Femur (tissue), 1 donor: ENCODE results near the gene PTPRG.
"Not testable (repeated sequence)": the region's sequence is repeated elsewhere in the genome, so short reads cannot be mapped to it uniquely, and the experiment has no call there.

Source experiments
- DNase-seq: peaks from one replicate; pipeline ENCODE4 v3.0.0-alpha.2; 2017

PTPRG gene

DNA sequence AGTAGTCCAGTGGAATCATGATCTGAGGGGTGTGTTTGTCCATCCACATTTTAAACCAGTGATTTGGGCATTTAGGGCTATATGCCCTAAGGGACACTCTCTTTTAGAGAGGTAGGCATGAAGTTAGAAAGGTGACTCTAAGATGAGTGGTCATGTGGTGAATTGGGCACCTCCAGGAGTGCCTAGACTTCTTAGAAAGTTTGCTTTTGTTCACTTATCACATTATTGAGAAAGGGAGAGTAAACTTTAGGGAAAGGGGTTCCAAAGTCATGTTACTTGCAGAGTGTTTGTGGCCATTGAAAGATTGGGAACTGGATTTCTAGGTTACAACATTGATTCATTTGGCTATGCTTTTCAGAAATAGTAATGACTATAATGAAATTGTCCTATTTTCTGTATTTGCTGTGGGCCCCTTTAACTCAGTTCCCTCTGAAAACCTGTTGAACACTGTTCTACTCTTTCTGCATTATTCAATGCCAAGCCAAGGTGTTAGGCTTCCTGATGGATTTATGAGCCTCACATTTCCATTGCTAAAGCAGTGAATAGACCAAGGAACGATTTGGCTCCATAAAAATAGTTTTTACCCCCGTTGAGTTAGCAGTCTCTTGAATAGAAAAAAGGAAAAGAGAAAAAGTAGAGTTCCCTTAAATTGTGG, 169.3 kb downstream of the PTPRG start:
- DNase-seq: no peak

DNA sequence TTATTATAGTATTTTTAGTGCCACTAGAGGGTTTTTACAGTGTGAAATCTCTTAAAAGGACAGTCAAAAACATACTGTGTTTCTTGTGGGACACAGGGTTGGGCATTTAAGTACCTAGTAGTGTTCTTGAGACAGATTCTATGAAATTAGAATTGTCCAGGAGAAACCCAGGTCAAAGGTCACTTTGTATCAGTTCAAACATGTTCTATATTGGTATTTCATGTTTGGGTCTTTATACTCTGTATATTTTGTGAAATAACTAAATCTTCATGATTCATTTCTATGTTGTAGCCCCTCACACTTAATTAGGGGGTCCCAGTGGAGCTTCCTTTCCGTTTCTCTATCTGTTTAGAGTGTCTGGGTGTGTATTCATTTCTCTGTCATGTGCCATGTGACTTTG, 171.6 kb downstream of the PTPRG start:
- no peak for DNase-seq

DNA sequence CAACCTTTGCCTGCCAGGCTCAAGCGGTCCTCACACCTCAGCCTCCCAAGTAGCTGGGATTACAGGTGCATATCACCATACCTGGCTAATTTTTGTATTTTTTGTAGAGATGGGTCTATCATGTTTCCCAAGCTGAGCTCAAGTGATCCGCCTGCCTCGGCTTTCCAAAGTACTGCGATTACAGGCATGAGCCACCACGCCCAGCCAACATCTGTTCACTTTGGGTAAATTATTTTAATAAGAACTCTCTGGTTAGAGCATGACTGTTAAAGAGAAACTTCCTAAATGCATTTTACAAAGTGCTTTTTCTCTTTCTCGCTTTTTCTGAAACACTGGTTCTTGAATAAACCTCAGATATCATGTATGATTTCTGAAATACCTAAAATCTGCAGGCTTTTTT, 172.5 kb downstream of the PTPRG start:
- DNase-seq: no peak

DNA sequence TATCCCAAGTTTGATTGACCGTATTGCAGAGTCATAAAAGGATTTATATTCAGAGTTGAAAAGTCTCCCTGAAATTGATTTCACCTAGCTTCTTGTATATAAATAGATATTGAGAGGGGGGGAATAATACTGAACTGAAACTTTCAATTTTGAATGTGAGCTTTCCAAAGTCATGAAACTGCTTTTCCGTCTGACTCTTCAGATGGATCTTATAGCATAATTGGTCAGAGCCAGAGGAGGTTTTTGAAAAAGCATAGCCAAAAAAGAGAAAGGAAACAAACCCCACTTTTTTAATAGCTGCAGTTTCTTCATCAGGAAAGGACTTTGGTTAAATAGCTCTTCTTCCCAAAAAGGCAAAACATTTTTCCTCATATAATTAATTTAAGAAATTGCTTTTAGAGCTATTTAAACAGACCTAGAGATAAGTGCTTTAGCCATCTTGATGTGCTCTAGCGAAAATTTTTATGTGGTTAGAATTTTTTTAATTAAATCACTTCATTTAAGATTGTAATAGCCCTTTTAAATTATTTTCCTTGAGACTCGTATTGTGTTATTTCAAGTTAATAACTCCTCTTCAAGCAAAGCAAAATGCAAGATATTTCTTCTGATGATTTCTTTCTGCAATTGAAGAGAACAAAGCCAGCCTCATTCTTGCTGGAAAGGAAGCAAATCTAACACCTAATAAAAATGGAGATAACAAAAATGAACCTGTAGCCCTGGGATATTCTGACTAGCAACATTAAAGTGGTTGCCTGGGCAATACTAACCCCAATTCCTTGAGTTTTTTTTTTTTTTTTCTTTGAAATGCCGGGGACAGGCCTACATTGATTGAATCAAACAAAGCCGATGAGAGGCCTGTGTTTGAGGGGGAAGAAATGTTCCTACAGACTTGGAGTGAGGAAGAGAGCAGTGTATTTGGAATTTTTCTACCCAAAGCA, 173.6 kb downstream of the PTPRG start:
- DNase-seq: no peak

DNA sequence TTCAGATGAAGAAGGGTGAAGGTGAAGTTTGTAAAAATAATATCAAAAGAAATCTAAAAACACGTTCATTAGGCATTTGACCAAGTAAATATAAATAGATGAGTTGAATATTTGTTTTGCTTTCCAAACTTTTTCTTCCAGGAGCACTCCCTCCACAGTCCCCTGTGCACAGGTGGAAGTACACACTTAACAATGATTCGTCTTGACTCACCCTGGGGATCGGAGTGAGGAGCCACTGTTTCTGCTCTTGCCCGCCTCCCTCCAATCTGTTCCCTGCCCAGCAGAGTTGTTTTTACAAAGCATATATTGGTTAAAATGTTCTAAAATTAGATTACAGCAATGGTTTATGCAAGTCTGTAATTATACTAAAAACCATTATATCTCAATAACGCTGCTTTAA, 175.1 kb downstream of the PTPRG start:
- DNase-seq: no peak

DNA sequence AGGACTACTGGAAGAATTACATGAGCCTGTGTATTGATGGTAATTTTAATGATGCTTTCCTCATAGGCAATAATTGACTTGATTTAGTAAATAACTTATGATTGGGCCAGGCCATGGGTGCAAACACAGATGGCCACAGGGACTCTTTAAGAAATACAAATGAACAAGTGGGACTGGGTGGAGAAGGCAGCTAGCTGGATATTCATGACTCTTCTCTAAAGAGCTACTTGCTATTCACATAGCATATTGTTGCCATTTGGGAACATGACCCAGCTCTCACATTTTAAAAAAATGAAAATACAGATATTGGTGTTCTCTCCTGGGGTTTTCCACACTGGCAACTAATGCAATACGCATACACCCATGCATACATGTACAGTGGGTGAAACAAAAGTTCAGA, 178.3 kb downstream of the PTPRG start:
- DNase-seq: no peak

DNA sequence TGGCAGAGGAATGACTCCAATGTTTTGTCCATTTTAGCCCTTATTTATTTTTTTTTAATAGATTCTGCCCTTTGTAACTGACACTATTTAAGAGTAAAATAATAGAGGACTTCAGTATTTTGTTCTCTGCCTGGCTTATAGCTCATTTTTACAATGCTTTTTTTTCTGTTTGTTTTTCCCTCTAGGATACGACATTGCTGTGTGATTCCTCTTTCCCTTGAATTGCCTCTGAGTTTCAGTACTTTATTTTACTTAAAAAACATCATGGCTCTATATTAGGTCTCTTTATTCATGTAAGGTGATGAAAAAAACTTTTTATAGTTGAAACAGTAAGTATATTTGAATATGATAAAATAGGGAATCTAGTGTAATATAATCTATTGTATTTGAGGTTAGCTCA, 179.1 kb downstream of the PTPRG start:
- DNase-seq: no peak

DNA sequence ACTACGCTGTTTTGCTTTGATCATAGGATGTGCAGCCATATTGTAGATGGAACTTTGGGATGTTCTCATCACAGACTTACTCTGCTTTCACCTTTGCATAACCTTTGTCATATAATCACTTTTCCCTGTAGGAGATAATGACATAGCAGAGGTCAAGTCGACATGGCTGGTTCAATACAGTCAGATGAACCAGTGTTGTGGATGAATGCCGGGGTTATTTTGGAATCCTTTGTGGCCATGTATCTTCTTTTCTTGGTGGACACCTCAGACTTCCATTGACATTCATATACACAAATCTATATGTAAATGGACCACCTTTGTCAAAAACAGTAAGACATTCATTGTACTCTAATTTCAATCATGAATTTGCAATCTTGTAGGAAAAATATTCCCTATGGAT, 180.2 kb downstream of the PTPRG start:
- DNase-seq: no peak

DNA sequence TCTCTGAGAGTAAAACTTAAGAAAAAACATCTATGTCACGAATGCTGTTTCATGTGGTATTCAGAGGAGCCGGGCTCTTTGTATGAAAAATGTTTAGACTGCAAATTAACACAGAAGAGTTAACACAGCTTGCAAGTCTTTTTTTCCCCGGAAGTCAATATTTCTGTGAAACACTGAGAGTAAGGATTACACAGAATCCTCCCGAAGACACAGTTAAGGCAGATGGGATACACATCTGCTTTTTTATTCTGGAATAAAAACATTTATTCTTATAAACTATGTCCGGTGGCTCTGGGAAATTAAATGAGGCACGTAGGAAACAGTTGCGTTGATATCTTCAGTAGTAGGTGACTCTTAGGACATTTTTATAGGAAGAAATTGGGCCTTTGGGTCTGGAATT, 180.6 kb downstream of the PTPRG start:
- DNase-seq: no peak

DNA sequence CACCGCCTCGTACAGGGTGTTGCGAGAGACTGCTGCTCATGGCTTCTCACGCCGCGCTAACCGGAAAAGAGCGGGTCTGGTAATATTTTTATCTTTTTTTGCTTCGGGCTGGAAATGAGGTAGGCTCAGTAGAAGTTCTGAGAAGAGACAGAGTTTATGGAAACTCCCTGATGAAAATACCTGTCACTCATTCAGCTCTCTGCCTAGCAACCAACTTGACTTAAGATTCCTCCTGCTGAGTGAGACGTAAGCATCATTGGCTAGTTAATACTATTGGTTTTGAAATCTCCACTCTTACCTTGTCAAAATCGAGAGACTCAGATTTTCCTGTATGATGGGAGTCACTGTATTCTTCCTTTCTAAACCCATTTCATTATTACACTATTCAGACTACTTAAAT, 181.7 kb downstream of the PTPRG start:
- DNase-seq: no peak

DNA sequence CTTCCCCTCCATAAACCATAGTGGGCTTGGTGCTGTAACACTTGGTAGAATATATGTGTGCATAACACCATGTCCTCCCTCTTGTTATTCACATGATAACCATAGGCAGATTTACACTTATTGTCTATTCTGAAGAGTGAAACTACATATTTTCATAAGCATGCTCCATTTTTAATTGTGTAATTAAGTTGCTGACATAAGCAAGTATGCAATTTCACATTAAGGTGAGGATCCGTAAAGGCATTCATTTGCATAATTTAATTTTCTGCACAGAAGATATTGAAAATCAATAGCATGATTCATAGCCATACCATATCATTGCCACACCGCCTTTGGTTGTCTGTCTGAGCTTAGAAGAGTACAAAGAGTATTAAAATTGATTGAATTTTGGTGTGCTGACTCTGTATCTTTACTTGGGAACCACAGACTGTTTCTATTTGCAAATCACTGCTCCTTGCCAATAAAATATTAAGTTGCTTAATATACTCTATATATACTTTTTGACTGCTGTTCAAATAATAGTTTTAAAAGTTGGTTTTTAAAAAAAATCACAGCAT, 182.4 kb downstream of the PTPRG start:
- no peak for DNase-seq

DNA sequence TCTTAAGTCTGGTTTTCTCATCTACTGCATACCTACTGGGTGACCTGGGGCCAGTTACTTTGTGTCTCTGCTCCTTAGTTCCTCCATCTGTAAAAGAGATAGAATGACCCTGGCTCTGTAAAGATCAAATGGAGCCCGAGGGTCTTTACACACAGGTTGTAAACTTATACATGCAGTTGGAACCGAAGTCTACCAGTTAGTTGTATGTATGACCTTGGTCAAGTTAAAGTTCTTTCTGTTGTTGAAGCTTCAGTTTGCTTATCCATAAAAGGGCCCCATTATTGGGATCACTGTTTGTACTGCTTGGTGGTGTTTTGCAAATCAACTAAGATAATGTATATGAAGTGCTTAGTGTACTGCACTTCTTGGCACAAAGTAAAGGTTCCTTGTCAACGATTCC, 186.9 kb downstream of the PTPRG start:
- no peak for DNase-seq

DNA sequence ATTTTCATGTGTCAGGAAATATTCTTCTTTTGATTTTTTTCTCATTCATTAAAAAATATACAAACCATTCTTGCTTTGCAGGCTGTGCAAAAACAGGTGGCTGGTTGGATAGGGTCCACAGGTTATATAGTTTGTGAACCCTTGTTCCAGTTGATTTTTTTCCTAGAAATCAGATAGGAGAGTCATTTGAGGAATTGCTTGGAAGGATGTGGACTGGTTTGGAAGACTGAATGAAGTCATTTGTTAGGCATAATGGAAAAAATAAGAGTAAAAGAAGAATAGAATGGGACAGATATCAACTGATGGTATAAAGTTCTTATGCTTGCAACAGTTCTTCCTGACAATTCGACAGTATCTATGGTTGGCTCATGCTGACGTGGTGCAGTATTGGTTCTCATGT, 189.4 kb downstream of the PTPRG start:
- no peak for DNase-seq

DNA sequence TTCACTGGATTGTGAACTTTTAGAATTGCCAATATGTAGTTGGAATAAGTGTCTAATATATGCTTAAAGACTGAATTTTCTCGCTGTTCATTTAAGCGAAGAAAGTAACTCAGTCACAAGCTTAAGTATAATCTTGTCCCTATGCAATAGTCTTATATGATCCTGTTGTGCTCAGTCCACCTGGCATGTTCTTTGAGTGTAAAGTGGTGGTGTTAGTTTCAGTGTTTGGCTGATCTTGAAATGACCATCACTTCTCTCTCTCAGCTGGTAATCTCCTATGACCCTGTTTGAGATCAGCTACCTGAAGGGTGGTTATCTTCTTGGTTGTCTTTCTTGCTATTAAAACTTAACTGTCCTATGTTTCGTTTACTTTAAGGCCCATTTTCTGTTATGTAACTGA, 197.5 kb downstream of the PTPRG start:
- DNase-seq: no peak

DNA sequence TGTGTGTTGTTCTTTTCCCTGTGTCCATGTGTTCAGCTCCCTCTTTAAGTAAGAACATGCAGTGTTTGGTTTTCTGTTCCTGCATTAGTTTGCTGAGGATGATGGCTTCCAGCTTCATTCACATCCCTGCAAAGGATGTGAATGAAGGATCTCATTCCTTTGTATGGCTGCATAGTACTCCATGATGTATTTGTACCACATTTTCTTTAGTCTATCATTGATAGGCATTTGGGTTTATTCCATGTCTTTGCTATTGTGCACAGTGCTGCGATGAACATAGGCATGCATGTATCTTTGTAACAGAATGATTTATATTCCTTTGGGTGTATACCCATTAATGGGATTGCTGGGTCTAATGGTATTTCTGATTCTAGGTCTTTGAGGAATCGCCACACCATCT, 199.4 kb downstream of the PTPRG start:
- DNase-seq: not testable (repeated sequence)

DNA sequence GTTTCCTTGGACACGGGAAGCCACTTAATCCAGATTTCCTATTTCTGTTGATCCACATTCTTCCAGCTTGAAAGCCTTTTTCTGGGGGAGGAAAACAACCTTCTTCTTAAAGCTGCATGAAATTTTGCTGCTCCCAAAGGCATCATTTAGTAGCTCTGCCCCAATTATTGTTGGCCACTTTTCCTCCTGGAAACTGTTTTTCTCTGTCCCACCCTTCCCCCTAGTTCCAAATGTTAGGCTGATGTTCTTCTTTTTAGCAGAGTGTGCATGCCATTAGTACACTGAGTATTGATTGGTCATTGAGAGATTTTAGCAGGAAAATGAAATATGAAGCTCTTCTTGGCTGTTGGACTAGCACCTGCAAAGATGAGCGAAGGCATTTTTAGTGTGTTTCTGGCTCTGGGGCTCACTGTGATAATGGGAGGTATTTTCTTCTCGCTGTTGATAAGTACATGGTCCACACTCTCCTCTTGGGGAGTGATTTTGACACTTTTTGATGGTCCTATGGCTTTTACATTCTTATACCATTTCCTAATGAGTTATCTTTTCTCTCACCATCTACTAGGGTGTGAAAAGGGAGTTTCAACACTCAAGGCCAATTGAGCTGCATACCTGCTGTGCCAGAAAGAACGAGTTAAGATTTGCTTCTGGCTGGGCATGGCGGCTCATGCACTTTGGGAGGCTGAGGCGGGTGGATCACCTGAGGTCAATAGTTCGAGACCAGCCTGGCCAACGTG, 200.5 kb downstream of the PTPRG start:
- peak; percentile 24 for DNase-seq

DNA sequence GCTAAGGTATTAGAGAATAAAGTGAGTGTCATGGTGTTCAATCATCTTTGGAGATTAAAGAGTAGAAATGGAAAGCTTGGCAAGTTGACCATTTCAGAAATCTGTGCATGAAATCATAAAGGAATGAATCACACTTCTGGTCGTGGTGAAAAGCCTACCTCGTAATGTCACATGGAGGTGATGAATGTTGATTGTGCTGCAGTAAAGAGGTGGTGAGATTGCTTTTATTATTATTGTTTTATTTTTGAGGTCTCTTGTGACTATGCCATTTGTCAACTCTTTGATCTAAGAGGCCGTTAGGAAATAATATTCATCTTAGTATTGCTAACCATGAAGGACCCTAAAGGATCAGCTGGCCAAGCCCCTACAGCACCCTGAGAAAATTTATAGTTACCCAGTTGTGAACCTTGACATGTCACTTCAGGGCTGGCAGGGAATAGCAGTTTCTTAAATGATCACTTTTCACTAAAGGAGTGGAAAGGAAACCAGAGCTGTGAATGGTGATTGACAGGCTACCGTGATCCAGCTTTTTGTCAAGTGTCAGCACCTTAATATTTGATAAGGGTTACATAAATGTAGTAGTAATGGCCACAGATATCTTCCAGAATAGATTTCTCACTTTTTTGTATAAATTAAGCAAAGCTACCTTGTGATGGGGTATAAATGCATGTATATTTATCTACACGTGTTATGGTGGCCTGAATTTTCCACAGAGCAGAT, 203.9 kb downstream of the PTPRG start:
- DNase-seq: no peak

DNA sequence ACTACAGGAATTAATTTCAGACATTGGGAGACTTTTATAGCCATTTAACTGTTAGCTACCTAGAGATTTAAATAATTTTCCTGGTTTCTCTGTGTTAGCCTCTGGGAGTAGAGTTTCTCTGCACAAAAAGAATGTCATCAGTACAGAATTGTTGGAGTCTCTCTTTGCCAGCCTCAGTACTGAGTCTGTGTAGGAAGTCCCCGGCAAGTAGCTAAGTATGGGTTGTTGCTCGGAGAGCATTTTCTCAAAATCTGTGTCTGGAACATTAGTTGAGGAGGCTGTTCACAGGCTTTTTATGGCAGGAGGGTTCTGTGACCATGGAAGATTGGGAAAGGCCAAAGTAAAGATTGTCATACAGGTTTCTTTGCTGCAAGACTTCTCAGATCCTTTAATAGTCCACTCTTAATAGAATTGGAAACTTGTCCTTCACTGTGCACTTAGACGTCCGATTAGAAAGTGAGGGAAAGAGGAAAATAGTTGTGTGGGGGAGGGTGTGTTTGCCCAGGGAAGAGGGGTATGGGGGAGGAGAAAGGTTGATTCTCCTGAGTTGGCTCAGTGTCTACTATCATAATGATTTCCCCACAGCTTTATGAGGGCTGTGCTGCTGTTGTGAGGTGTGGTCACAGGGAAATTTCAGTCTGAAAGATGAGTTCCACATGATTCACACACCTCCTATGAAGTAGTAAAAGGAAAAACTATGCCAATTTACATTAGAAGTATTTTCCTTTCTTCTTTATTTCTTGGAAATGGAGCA, 207.1 kb downstream of the PTPRG start:
- DNase-seq: no peak

DNA sequence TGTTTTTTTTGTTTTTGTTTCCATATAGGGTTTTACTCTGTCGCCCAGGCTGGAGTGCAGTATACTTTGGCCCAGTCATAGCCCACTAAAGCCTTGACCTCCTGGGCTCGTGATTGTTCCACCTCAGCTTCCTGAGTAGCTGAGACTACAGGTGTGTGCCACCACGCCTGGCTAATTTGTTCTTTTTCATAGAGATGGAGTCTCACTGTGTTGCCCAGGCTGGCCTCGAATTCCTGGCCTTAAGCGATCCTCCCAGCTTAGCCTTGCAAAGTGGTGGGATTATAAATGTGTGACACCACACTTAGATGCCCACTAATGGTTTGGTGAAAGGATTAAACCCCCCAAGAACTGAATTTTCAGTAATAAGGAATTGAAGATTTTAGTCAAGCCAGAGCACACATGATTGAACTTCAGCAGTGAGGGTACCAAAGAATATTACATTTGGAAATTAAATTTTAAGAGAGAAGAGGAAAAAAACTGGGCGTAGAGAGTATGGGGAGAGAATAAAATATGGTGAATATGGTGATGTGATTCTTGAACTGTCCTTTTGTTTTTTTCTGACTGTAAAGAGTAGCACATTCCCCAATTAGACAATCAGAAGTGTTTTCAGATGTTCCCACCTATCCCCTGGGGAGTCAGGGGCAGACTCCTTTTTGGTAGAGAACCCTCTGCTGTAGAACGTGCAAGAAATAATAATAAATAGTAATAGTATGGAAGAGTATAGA, 208.1 kb downstream of the PTPRG start:
- no peak for DNase-seq

DNA sequence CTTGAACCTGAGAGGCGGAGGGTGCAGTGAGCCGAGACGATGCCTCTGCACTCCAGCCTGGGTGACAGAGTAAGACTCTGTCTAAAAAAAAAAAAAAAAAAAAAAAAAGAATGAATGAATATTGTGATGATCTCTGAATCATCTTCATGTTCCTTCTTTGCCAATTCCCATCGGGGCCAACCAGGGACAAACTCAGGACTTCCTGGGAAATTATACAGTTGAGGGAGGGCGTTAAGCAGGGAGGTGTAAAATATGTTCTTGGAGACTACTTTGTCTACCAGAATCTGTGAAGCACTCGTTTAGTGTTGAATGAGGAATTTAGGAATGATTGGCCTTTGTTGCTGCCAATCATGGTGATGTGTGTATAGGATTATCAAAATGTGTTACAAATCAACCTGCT, 210.6 kb downstream of the PTPRG start:
- no peak for DNase-seq

DNA sequence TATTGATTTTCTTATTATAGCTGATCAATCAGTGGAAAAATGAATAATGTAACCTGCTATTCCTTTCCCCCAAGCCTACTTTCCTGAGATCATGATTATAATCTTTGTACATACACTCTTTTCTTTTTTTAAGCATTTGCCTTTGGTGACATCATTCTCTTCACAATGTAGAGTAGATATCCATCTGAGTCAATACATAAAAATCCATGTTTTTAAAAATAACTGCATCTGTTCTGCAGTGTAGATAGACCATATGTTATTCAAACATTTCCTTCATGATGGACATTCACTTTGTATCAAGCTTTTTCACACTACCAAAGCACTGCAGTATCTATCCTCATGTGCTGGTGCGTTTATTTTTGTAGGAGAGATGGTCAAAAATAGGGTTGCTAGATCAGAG, 211.1 kb downstream of the PTPRG start:
- no peak for DNase-seq
